ENCODE data around the gene SHISAL2A. TPM values are rescaled to one million over a fixed set of nuclear protein-coding genes. Genes with fewer than 3 reads are reported as not detected.

Gene SHISAL2A
- total RNA-seq = not detected in 2 replicates

DNA sequence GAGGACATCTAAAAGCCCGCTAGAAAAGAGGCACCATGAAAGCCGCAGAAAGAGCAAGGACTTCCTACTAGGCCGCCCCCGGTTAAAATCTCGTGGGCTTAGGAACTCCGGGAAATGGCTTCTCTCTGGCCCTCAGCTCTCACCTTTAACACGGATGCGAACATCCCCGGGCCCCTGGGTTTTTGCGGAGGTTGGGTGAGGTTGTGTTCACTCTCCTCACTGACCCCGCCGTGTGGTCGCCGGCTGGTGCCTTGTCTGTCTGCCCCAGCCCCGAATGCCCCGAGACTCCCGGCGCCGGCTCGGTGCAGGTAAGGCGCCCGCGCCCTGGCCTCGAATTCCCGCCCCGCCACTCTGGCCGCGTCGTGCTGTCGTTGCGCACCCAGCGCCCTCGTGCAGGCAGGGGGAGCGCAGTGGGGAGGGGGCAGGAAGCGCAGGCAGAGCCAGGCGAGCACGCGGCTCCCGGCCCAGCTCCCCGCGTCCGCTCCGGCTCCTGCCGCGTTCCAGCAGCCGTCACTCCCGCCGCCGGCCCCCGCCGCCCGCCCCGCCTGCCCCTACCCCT is at the start of gene SHISAL2A:
TSS of gene SHISAL2A (plus strand) at position 437 of the 559 bp plus-strand sequence. CDS start 326 bp downstream, outside the sequence.

DNA sequence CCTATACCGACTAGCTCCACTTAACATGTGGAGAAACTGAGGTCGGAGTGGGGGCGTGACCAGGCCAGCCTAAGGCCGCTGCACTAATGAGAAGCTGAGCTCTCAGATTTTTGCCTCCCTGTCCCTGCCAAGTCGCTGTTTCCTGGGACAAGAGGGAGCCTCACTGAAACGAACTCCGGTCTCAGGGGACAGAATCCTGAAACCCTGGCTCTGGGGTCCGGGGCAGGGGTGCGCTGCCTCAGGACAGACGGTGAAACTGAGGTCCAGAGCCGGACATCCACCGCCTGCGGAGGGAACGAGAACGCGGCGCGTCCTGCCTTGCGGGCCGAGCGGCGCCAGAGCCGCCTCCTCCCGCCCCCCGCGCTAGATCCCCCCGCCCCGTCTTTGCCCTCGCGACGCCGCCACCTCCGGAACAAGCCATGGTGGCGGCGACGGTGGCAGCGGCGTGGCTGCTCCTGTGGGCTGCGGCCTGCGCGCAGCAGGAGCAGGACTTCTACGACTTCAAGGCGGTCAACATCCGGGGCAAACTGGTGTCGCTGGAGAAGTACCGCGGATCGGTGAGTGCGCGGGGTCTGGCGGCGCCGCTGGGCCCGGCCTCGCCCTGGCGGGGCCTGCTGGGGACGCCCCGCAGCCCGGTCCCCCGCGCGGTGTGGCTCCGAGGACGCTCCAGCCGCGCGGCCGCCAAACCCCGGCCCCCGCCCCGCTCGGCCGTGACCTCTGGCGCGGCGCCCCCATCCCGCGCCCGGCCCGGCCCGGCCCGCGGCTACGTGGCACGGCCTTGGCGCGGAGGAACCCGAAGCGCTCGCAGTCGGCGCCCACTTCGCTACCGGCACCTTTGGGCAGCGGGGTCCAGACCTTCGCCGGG is 30.7 kb upstream of the SHISAL2A start, which contains the start of gene GPX7:
TSS of gene GPX7 (plus strand) at position 381 of the 865 bp plus-strand sequence. CDS start at position 420, 39 bp downstream.

DNA sequence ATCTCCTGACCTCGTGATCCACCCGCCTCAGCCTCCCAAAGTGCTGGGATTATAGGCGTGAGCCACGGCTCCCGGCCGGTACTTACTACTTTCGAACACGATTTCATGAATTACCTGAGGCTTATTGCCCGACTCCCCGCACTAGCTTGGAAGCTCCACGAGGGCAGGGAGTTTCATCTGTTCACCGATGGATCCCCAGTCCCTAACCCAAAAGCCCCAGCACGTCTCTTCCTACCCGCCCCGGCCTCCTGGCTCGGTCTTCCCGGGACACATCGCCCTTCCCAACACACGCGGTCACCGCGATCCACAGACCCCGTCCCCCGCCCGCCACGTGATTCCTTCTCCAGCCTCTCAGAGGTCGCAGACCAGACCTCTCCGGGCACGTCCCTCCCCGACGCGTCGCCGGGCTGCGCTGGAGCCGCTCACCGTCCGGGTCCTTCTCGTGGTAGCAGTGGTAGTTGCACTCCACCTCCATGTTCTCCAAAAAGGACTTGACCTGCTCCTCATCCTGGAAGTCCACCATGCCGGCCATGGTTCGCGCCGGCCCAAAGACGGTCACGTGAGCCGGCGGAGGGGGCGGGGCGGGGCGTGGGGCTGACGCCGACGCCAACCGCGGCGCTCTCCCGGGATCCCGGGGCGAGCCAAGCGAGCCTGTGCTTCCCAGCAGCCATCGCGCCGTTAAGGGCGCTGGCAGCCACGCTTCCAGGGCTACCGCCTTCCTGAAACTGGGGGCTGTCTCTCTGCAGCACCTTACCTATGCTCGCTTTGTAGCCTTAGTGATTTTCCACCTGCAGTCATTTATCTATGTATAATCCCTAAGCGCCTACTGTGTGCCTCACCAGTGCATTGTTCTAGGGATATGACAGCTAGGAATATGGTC is 65.1 kb downstream of the SHISAL2A start, which contains the start of gene COA7:
TSS of gene COA7 (minus strand) at position 553 of the 880 bp plus-strand sequence. CDS start at position 532, 21 bp downstream.

Other genes with a start within 250 kb of the SHISAL2A start
- 8.8 and 17.2 TPM in 2 replicates for gene ORC1, start 228.7 kb upstream of the SHISAL2A start, total RNA-seq
- gene PRPF38A, start 228.6 kb upstream of the SHISAL2A start, total RNA-seq = 8.1 and 10.4 TPM in 2 replicates
- 27.6 and 28.0 TPM in 2 replicates for gene TUT4, start 80.1 kb upstream of the SHISAL2A start, total RNA-seq
- 16.4 and 36.4 TPM in 2 replicates for gene GPX7, start 30.8 kb upstream of the SHISAL2A start, total RNA-seq
- gene COA7, start 65.2 kb downstream of the SHISAL2A start, total RNA-seq = 14.7 and 23.7 TPM in 2 replicates
- 34.5 and 43.4 TPM in 2 replicates for gene ZYG11B, start 93.3 kb downstream of the SHISAL2A start, total RNA-seq
- 0.37 and 0.78 TPM in 2 replicates for gene ZYG11A, start 209.6 kb downstream of the SHISAL2A start, total RNA-seq

All from subcutaneous preadipocyte (primary cell).